GM12872 (cell line): ENCODE data around the gene PRKX.

Source experiments
- TF ChIP-seq, protein P1 (sequence below): IDR thresholded peaks from 3 replicates; pipeline ENCODE4 v1.5.1; 2011; ENCODE audit warnings: low read depth, mild to moderate bottlenecking, low read length, moderate library complexity; ENCODE audit not compliant: insufficient read depth

The PRKX gene

GRCh38 chrX:3678328-3678727, 35.1 kb downstream of the PRKX start:
- TF ChIP-seq, protein P1, sequence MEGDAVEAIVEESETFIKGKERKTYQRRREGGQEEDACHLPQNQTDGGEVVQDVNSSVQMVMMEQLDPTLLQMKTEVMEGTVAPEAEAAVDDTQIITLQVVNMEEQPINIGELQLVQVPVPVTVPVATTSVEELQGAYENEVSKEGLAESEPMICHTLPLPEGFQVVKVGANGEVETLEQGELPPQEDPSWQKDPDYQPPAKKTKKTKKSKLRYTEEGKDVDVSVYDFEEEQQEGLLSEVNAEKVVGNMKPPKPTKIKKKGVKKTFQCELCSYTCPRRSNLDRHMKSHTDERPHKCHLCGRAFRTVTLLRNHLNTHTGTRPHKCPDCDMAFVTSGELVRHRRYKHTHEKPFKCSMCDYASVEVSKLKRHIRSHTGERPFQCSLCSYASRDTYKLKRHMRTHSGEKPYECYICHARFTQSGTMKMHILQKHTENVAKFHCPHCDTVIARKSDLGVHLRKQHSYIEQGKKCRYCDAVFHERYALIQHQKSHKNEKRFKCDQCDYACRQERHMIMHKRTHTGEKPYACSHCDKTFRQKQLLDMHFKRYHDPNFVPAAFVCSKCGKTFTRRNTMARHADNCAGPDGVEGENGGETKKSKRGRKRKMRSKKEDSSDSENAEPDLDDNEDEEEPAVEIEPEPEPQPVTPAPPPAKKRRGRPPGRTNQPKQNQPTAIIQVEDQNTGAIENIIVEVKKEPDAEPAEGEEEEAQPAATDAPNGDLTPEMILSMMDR = no peak

- TF ChIP-seq, protein P1 = no peak
These were observed 38.6 kb downstream of the PRKX start for GRCh38 chrX:3674881-3675280.

DNA sequence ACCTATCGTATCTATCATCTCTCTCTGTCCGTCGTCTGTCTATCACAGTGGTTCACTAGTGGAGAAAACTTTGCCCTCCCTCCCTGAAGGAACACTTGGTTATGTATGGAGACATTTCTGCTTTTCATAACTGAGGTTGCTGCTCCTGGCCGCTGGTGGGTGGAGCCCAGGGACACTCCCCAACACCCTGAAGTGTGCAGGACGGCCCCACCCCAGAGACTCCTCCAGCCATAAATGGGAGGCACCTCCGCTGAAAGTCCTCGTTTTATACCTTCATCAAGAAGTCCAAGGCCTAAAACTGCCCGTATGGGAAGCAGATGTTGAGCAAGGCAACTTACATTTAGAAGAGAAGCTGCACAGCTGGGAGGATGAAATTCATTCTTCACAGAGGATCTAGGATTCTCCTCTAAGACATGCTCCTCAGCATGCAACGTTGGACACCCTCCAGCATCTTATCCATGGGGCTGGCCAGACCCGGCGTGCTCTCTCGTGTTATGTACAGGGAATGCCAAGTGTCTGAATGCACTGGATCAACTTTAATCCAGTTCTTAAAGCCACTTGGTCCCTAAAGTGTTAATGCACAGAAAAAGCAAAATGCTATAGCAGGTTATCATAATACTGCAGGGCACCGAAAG, 43.5 kb downstream of the PRKX start:
- TF ChIP-seq, protein P1 = no peak

DNA sequence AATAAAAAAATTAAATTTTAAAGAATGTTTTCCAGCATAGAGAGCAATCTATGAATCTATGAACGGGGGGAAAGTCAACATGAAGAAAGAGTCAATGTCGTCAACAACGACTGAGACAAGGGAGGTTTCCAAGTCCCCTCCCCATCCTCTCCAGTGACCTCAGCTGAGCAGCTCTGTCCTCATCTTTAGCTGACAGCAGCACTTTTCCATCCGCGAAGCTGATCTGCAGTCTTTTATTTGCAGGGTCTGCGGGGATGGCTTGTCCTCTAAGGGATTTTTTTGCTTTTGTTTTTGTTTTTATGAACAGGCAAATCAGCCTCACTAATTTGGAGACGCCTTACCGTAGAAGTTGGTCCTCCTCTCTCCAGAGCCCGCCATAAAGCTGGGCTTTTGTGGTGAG, 46.5 kb downstream of the PRKX start:
- TF ChIP-seq, protein P1 = no peak

DNA sequence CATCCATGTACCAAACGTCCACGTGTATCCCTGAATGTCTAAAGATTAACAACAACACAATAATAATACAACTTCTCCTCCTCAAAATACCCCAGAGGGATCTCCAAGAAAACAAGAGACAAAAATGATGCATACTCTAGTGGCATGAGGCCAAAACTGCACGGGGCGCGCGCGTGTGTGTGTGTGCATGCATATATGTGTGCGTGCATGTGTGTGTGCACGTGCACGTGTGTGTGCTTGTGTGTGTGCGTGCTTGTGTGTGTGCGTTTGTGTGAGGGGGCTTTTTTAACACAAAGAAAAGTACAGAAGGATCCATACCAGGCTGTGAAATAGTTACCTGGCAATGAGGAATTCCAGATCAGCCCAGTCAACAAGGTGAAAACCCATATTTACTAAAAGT, 48.5 kb downstream of the PRKX start:
- TF ChIP-seq, protein P1 = no peak

- TF ChIP-seq, protein P1 = no peak
These were observed 53.7 kb downstream of the PRKX start for GRCh38 chrX:3659761-3660160.

DNA sequence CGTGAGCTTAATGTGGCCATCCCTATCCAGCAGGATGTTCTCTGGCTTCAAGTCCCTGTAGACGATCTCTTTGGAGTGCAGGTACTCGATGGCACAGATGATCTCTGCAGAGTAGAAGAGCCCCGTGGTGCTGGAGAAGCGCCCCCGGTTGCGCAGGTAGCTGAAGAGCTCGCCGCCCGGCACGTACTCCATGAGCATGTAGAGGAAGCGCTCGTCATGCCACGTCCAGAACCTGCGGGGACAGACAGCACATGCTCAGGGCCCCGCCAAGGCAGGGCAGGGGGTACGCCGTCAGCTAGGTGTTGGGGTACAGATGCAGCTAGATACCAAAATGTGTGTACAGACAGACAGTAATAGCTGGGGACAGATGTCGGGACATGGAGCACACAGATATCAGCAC, 58.3 kb downstream of the PRKX start:
- TF ChIP-seq, protein P1 = no peak
